ENCODE results near the gene SLC16A9.

SLC16A9 gene

DNA sequence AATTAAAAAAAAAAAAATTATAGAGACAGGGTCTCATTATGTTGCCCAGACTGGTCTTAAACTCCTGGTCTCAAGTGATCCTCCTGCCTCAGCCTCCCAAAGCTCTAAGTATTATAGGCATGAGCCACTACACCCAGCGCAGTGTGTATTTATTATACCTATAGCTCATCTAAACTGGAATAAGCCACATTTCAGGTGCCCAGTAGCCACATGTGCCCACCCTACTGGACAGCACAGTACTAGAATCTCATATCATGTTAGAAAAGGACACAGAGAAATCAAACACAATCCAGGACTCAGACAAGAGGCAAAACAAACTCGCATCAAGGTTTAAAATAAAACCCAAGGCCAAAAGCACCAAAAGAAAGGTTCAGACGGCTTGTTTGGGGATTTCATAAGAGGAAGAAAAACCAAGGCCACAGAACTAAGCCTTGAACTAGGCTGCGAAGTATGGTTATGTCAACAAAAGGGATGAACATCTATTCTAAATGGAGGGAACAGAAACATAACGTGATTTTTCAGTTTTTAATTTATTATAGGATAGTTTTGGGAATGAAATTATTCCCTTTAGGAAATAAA, 32.3 kb downstream of the SLC16A9 start:
- H3K4me1 Mint-ChIP-seq, result peaks cover 21% of the 10 kb centered on the region
- peaks cover 29% of the 10 kb centered on the region for H3K36me3 Mint-ChIP-seq (ENCODE audit: low read depth)
- H3K9me3 Mint-ChIP-seq, result no peaks in the 10 kb centered on the region
- no peak overlapping the region for H3K27ac Mint-ChIP-seq
- H3K27me3 Mint-ChIP-seq (ENCODE audit: low read depth), result no peaks in the 10 kb centered on the region
- H3K4me3 Mint-ChIP-seq, result no peak overlapping the region
- no peak for TF ChIP-seq CTCF (IDR thresholded peaks at IDR 0.05; ENCODE audit: unreplicated experiment in 3 of 3)

GRCh38 chr10:59675812-59676211, 33.8 kb downstream of the SLC16A9 start:
- peaks cover 26% of the 10 kb centered on the region for H3K4me1 Mint-ChIP-seq
- H3K27me3 Mint-ChIP-seq (ENCODE audit: low read depth), result no peaks in the 10 kb centered on the region
- H3K27ac Mint-ChIP-seq, result peak overlapping the region in 1 of 3 experiments; percentile 54
- TF ChIP-seq CTCF (IDR thresholded peaks at IDR 0.05; ENCODE audit: unreplicated experiment in 3 of 3), result no peak
- H3K36me3 Mint-ChIP-seq (ENCODE audit: low read depth), result peaks cover 34% of the 10 kb centered on the region
- no peaks in the 10 kb centered on the region for H3K9me3 Mint-ChIP-seq
- no peak overlapping the region for H3K4me3 Mint-ChIP-seq

DNA sequence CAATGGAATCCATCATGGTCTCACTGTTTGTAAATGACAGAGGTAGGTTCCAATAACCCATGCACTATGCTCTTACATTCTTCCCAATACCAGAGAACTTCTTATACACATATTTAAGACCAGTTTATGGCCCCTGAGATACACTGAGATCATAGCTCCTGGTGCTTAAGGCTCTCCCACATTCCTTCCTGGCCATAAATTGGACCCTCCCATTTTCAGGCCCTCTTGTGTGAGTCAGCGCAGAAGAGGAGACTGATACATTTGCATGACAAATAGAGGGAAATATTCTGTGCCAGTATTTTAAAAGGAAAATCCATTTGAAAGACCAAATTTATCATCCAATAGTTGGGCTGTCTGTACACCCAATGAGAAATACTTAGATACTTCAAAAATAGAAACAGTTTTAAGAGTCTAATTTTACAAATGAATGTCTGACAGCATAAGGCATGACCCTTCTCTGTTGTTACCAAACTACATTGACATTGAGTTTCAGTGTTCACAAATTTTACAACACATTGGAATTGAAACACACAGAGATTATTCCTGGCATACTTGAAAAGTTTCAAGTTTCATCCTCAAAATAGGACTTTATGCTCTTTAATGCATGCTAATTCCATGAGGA, 35.3 kb downstream of the SLC16A9 start:
- H3K36me3 Mint-ChIP-seq (ENCODE audit: low read depth), result peaks cover 38% of the 10 kb centered on the region
- H3K4me3 Mint-ChIP-seq, result no peak overlapping the region
- peaks cover 26% of the 10 kb centered on the region for H3K4me1 Mint-ChIP-seq
- no peak for TF ChIP-seq CTCF (IDR thresholded peaks at IDR 0.05; ENCODE audit: unreplicated experiment in 3 of 3)
- H3K27me3 Mint-ChIP-seq (ENCODE audit: low read depth), result no peaks in the 10 kb centered on the region
- peak overlapping the region in 2 of 3 experiments; percentile 74 to 75 for H3K27ac Mint-ChIP-seq
- H3K9me3 Mint-ChIP-seq, result no peaks in the 10 kb centered on the region

GRCh38 chr10:59672150-59672875, 37.3 kb downstream of the SLC16A9 start:
- Mint-ChIP-seq H3K4me3 (no peak overlapping the region), H3K27me3 (ENCODE audit: low read depth) (no peaks in the 10 kb centered on the region), H3K27ac (peak overlapping the region in 1 of 3 experiments; percentile 29), H3K9me3 (peaks cover 7% of the 10 kb centered on the region), H3K4me1 (peaks cover 26% of the 10 kb centered on the region), H3K36me3 (ENCODE audit: low read depth) (peaks cover 48% of the 10 kb centered on the region)
- no peak for TF ChIP-seq CTCF (IDR thresholded peaks at IDR 0.05; ENCODE audit: unreplicated experiment in 3 of 3)

DNA sequence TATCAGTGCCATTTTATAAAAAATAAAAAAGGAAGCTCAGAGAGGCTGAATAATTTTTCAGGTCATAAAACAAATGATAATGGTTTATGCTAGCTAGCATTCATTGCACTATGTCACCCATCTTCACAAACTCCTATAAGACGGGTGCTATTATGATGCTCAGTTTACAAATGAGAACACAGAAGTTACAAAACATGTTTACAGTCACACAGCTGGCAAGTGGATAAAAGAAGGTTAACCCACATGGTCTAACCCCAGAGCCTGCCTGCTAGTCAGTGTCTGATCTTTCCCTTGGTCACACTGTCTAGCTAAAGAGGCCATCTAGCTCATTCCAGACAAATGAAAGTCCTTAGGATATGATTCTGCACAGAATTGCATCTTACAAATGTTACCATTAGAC, 39.4 kb downstream of the SLC16A9 start:
- H3K27ac Mint-ChIP-seq, result no peak overlapping the region
- peaks cover 44% of the 10 kb centered on the region for H3K36me3 Mint-ChIP-seq (ENCODE audit: low read depth)
- no peaks in the 10 kb centered on the region for H3K27me3 Mint-ChIP-seq (ENCODE audit: low read depth)
- peaks cover 12% of the 10 kb centered on the region for H3K9me3 Mint-ChIP-seq
- TF ChIP-seq CTCF (IDR thresholded peaks at IDR 0.05; ENCODE audit: unreplicated experiment in 3 of 3), result no peak
- peaks cover 26% of the 10 kb centered on the region for H3K4me1 Mint-ChIP-seq
- H3K4me3 Mint-ChIP-seq, result no peak overlapping the region
